Bronchial epithelial cell (primary cell): ENCODE data around the gene PAGR1. TPM values are rescaled to one million over a fixed set of nuclear protein-coding genes. Genes with fewer than 3 reads are reported as not detected.
"Not testable (repeated sequence)": the region's sequence is repeated elsewhere in the genome, so short reads cannot be mapped to it uniquely, and the experiment has no call there.

Source experiments
- DNase-seq: peaks from one replicate; pipeline ENCODE4 v3.0.0-alpha.2; 2010; ENCODE audit warnings: low read depth
- FAIRE-seq: peaks from 2 replicates; lab custom pipeline; 2011; peaks lifted over from hg19 to GRCh38; lab: Jason Lieb, UNC
- H3K27me3 ChIP-seq: 2 replicates; pipeline ENCODE4 v1.5.1; 2011; ENCODE audit warnings: low read length; ENCODE audit not compliant: control insufficient read depth, insufficient read depth
- H3K36me3 ChIP-seq: 2 replicates; pipeline ENCODE4 v1.5.1; 2011; ENCODE audit warnings: low read length; ENCODE audit not compliant: control insufficient read depth, insufficient read depth
- H3K4me3 ChIP-seq: 2 replicates; pipeline ENCODE4 v1.5.1; 2011; ENCODE audit warnings: mild to moderate bottlenecking, low read depth, low read length, control low read depth
- total RNA-seq: library from RNA; depleted of rRNA; stranded (reverse); fragments of >200 nt; gene quantifications from 2 replicates; pipeline ENCODE4 v1.2.1, GENCODE V29; 2014
- TF ChIP-seq, protein P1 (sequence below): IDR thresholded peaks from 2 replicates; pipeline ENCODE4 v1.5.1; 2011; ENCODE audit warnings: mild to moderate bottlenecking, moderate library complexity, low read length, control low read depth, inconsistent platforms; ENCODE audit not compliant: insufficient read depth, severe bottlenecking

The PAGR1 gene
- total RNA-seq, 1 donor from 2014 or later, result 24.7 TPM

DNA sequence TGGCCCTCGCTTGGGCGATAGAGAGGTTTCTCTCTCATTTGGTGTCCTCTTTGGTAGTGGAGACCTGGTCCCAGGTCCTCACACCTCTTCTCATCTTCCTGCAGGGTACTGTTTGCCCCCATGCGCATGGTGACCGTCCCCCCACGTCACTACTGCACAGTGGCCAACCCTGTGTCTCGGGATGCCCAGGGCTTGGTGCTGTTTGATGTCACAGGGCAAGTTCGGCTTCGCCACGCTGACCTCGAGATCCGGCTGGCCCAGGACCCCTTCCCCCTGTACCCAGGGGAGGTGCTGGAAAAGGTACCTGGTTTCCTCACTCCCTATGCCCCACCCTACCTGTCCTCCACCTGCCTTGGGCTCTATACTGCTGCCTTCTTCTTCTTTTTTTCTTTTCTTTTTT is 14.8 kb downstream of the PAGR1 start:
- TF ChIP-seq, protein P1, sequence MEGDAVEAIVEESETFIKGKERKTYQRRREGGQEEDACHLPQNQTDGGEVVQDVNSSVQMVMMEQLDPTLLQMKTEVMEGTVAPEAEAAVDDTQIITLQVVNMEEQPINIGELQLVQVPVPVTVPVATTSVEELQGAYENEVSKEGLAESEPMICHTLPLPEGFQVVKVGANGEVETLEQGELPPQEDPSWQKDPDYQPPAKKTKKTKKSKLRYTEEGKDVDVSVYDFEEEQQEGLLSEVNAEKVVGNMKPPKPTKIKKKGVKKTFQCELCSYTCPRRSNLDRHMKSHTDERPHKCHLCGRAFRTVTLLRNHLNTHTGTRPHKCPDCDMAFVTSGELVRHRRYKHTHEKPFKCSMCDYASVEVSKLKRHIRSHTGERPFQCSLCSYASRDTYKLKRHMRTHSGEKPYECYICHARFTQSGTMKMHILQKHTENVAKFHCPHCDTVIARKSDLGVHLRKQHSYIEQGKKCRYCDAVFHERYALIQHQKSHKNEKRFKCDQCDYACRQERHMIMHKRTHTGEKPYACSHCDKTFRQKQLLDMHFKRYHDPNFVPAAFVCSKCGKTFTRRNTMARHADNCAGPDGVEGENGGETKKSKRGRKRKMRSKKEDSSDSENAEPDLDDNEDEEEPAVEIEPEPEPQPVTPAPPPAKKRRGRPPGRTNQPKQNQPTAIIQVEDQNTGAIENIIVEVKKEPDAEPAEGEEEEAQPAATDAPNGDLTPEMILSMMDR, result no peak
- peaks cover 31% of the 10 kb centered on the region for H3K36me3 ChIP-seq
- DNase-seq, result no peak
- FAIRE-seq, result no peak
- no peaks in the 10 kb centered on the region for H3K27me3 ChIP-seq
- H3K4me3 ChIP-seq, result no peak overlapping the region

DNA sequence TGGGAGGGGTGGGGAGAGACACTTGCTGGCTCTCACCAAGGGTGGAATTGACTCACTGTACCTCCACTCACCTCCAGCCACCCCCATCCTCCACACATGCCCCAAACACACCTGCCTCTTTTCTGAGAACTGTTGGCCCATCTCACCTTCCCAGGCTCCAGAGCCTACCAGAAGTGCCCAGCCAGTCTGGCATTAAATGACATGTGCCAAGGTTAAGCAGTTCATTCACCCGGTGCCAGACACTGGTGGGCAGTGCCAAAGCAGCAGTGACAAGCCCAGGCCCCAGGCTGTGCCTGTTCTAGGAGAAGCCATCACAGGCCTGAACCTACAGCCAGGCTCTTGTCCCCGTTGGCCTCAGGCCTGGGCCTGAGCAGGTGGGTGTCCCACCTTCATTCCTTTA is 15.5 kb downstream of the PAGR1 start:
- Histone ChIP-seq H3K36me3 (peaks cover 30% of the 10 kb centered on the region), H3K4me3 (no peak overlapping the region), H3K27me3 (no peaks in the 10 kb centered on the region)
- DNase-seq, result no peak
- TF ChIP-seq, protein P1, result no peak
- no peak for FAIRE-seq

DNA sequence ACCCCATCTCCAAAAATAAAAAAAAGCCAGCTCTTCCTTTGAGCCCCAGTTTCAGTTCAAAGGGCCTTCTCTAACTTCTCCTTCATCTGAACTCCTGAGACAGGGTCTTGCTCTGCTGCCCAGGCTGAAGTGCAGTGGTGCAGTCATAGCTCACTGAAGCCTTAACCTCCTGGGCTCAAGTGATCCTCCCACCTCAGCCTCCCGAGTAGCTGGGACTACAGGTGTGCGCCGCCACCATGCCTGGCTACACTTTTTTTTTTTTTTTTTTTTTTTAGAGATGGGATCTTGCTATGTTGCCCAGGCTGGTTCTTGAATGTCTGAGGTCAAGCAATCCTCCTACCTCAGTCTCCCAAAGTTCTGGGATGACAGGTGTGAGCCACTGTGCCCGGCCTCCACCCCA is 17.3 kb downstream of the PAGR1 start:
- H3K4me3 ChIP-seq, DNase-seq, FAIRE-seq, H3K27me3 ChIP-seq: not testable (repeated sequence)
- H3K36me3 ChIP-seq, result peaks cover 40% of the 10 kb centered on the region

DNA sequence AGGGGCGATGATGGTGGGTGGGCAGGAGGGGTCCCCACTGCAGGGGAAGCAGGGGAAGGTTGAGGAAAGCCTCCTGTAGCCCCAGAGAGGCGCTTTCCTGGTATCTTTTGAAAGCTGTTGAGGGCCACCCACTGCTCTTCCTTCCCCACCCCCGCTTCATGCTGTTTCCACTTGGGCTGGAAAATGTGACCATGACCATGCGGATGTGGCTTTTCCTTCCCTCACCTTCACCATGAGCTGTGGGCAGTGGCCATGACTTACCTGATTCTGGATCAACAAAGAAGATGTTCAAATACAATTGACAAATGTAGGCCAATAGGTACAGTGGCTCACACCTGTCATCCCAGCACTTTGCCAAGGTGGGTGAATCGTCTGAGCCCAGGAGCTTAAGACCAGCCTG is 18.1 kb downstream of the PAGR1 start:
- Histone ChIP-seq H3K36me3 (peaks cover 40% of the 10 kb centered on the region), H3K4me3 (no peak overlapping the region), H3K27me3 (no peaks in the 10 kb centered on the region)
- TF ChIP-seq, protein P1, result no peak
- FAIRE-seq, result no peak
- DNase-seq, result no peak

DNA sequence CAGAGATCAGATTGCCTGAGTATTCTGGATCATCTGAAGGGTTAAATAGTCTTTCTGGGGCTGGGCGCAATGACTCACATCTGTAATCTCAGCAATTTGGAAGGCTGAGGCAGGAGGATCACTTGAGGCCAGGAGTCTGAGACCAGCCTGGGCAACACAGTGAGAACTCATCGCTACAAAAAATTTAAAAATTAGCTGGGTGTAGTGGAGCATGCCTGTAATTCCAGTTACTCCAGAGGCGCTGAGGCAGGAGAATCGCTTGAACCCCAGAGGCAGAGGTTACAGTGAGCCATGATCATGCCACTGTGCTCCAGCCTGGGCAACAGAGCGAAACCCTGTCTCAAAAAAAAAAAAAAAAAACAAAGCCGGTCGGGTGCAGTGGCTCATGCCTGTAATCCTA is 20.0 kb downstream of the PAGR1 start:
- Histone ChIP-seq H3K27me3 (no peaks in the 10 kb centered on the region), H3K36me3 (peaks cover 41% of the 10 kb centered on the region), H3K4me3 (no peak overlapping the region)
- TF ChIP-seq, protein P1, result no peak
- DNase-seq (no peak), FAIRE-seq (no peak)

DNA sequence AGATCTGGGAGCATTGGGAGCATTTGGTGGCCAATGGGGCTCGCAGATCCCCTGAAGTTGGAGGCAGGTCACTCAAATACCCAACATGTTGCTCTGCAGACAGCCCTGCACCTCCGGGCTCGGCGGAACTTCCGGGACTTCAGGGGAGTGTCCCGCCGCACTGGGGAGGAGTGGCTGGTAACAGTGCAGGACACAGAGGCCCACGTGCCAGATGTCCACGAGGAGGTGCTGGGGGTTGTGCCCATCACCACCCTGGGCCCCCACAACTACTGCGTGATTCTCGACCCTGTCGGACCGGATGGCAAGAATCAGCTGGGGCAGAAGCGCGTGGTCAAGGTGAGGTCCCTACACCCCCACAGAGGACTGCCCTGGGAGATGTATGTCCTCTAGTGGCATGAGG is 20.7 kb downstream of the PAGR1 start:
- FAIRE-seq (no peak), DNase-seq (no peak)
- TF ChIP-seq, protein P1, result no peak
- H3K27me3 ChIP-seq, result no peaks in the 10 kb centered on the region
- H3K36me3 ChIP-seq, result peaks cover 42% of the 10 kb centered on the region
- H3K4me3 ChIP-seq, result no peak overlapping the region
